ENCODE measurements around the gene ZNF516. TPM values are rescaled to one million over a fixed set of nuclear protein-coding genes. Genes with fewer than 3 reads are reported as not detected.
A peak's percentile ranks its signal among the peaks of the same experiment; 100 is the strongest.

Gene ZNF516
- total RNA-seq, 6 donors from 2014 or later: 21.9 to 44.3 (median 36.5) TPM

GRCh38 chr18:76354348-76354747 is 140.7 kb downstream of the ZNF516 start:
- Histone ChIP-seq H3K27me3 (no peaks in the 10 kb centered on the region), H3K9me3 (no peaks in the 10 kb centered on the region), H3K4me3 (no peak overlapping the region), H3K27ac (no peak overlapping the region), H3K4me1 (peaks cover 0 to 12% (median 0%) of the 10 kb centered on the region in 4 donors), H3K36me3 (peaks cover 0 to 15% (median 7%) of the 10 kb centered on the region in 4 donors)
- TF ChIP-seq POLR2AphosphoS5 (IDR thresholded peaks at IDR 0.05) (no peak), EP300 (IDR thresholded peaks at IDR 0.05) (no peak), POLR2A (IDR thresholded peaks at IDR 0.05) (no peak)
- TF ChIP-seq, protein P1, sequence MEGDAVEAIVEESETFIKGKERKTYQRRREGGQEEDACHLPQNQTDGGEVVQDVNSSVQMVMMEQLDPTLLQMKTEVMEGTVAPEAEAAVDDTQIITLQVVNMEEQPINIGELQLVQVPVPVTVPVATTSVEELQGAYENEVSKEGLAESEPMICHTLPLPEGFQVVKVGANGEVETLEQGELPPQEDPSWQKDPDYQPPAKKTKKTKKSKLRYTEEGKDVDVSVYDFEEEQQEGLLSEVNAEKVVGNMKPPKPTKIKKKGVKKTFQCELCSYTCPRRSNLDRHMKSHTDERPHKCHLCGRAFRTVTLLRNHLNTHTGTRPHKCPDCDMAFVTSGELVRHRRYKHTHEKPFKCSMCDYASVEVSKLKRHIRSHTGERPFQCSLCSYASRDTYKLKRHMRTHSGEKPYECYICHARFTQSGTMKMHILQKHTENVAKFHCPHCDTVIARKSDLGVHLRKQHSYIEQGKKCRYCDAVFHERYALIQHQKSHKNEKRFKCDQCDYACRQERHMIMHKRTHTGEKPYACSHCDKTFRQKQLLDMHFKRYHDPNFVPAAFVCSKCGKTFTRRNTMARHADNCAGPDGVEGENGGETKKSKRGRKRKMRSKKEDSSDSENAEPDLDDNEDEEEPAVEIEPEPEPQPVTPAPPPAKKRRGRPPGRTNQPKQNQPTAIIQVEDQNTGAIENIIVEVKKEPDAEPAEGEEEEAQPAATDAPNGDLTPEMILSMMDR (IDR thresholded peaks at IDR 0.05): no peak
- ATAC-seq (ENCODE audit: low FRiP score in 2 of 2): no peak
- WGBS, 2 donors: 33 to 43% methylated on average over 1 of the region's 1 CpG
- DNase-seq: no peak

DNA sequence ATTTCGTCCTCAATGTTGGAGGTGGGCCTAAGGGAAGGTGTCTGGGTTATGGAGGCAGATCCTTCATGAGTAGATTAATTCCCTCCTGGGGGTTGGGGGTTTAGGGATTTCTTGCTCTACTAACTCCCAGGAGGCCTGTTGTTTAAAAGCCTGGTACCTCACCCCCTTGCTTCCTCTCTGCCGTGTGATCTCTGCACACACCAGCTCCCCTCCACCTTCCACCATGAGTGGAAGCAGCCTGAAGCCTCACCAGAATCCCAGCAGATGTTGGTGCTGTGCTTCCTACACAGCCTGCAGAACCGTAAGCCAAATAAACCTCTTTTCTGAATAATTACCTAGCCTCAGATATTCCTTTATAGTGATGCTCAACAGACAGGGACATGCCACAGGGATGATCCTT is 141.5 kb downstream of the ZNF516 start:
- H3K4me3 ChIP-seq: no peak overlapping the region
- no peak for ATAC-seq (ENCODE audit: low FRiP score in 2 of 2)
- H3K36me3 ChIP-seq: peaks cover 0 to 13% (median 5%) of the 10 kb centered on the region in 4 donors
- WGBS, 2 donors: 93 to 95% methylated on average over 3 of the region's 3 CpGs
- H3K27me3 ChIP-seq: no peaks in the 10 kb centered on the region
- TF ChIP-seq EP300 (IDR thresholded peaks at IDR 0.05): no peak
- no peak for TF ChIP-seq POLR2AphosphoS5 (IDR thresholded peaks at IDR 0.05)
- no peak for TF ChIP-seq POLR2A (IDR thresholded peaks at IDR 0.05)
- TF ChIP-seq, protein P1 (IDR thresholded peaks at IDR 0.05): no peak
- no peak overlapping the region for H3K27ac ChIP-seq
- peaks cover 0 to 20% (median 5%) of the 10 kb centered on the region in 4 donors for H3K4me1 ChIP-seq
- H3K9me3 ChIP-seq: no peaks in the 10 kb centered on the region
- DNase-seq: no peak

- no peaks in the 10 kb centered on the region for H3K27me3 ChIP-seq
- DNase-seq: no peak
- peaks cover 0 to 10% (median 5%) of the 10 kb centered on the region in 4 donors for H3K36me3 ChIP-seq
- TF ChIP-seq POLR2AphosphoS5 (IDR thresholded peaks at IDR 0.05) (no peak), POLR2A (IDR thresholded peaks at IDR 0.05) (no peak), EP300 (IDR thresholded peaks at IDR 0.05) (no peak)
- TF ChIP-seq, protein P1 (IDR thresholded peaks at IDR 0.05): no peak
- no peak for ATAC-seq (ENCODE audit: low FRiP score in 2 of 2)
- H3K4me1 ChIP-seq: peaks cover 0 to 23% (median 10%) of the 10 kb centered on the region in 4 donors
- no peaks in the 10 kb centered on the region for H3K9me3 ChIP-seq
- WGBS, 2 donors: 93 to 94% methylated on average over 7 of the region's 7 CpGs
- no peak overlapping the region for H3K4me3 ChIP-seq
- H3K27ac ChIP-seq: no peak overlapping the region
Observed at GRCh38 chr18:76353046-76353445, 142.0 kb downstream of the ZNF516 start.

DNA sequence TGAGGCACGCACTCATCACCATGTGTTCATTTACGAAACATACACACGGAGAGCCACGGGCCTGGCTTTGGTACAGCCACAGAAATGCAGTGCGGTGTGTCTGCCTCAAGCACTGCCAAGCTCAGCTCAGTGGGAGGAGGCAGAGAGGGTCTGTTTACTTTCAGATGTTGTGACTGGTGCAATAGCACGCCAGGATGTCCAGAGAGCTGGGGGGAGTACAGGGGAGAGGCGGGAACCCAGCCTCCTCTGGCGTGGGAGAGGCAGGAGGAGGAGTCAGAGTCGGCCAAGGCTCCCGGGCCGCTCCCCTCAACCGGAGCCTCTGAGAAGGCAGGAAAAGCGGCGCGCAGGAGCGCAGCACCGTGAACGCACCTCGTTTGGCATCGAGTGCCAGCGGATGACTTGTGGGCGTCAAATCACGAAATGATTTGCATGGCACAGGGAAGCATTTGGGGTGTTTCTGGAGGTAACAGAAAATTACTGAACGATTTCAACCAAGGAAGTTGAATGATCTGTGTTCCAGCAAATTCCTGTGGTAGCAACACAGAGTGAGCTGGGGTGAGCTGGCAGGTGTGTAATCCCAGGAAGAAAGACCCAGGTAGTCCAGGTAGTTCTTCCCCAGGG is 143.0 kb downstream of the ZNF516 start:
- H3K4me3 ChIP-seq: peak overlapping the region in 2 of 4 donors; percentile 5 to 15
- ATAC-seq (ENCODE audit: low FRiP score in 2 of 2): peak; percentile 65 to 73

DNA sequence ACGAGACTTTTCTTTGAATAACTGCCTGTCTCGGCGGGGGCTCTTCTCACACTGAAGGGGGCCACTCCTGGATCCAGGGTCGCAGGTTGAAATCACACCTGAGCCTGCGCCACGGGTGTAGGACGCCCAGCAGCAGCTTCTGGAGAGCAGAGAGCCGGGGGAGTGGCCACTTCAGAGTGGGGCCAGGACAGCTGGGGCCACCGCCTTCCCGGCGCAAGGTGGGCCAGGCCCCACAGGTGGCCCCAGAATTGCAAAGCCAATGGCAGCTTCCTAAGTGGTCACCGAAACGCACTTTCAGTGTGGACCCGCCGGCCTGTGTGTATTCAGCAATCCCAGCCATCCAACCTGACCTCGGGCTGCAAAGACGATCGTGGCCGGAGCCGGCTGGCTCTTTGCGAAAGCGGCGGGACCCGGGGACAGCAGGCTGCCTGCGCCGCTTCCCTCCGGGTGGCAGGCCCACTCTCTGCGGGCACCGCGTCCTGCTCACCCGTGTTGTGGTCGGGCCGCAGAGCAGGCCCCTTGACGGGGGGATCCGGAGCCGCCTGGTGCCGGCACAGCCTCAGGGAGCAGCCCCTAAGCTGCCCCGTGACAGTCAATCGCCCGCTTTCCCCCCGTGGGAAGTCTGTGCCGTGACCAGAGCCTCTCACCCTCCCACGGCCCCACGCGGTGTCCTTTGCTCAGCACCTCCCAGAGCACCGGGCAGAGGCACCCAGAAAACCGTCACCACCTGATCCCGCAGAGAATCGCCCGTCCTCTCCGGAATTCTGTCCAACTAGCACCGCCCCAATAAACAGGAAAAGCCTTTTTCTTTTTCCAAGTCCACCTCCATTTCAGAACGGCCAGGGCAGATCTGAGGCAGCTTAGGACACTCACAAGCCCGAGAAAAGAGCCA is 144.7 kb downstream of the ZNF516 start:
- no peak for ATAC-seq (ENCODE audit: low FRiP score in 2 of 2)
- Histone ChIP-seq H3K36me3 (no peaks in the 10 kb centered on the region), H3K27ac (no peak overlapping the region), H3K27me3 (no peaks in the 10 kb centered on the region), H3K4me3 (no peak overlapping the region), H3K9me3 (no peaks in the 10 kb centered on the region), H3K4me1 (peaks cover 0 to 23% (median 11%) of the 10 kb centered on the region in 4 donors)
- peak in 1 of 2 donors; percentile 81 for DNase-seq
- 86 to 87% methylated on average over 44 to 53 of the region's 54 CpGs for WGBS, 2 donors
- TF ChIP-seq, protein P1 (IDR thresholded peaks at IDR 0.05): no peak
- TF ChIP-seq EP300 (IDR thresholded peaks at IDR 0.05): no peak
- TF ChIP-seq POLR2A (IDR thresholded peaks at IDR 0.05): no peak
- no peak for TF ChIP-seq POLR2AphosphoS5 (IDR thresholded peaks at IDR 0.05)

More for the DNA sequence above, 143.0 kb downstream of the ZNF516 start:
- H3K9me3 ChIP-seq: no peaks in the 10 kb centered on the region
- H3K4me1 ChIP-seq: peaks cover 0 to 23% (median 11%) of the 10 kb centered on the region in 4 donors
- H3K27ac ChIP-seq: no peak overlapping the region
- H3K27me3 ChIP-seq: no peaks in the 10 kb centered on the region
- TF ChIP-seq POLR2A (IDR thresholded peaks at IDR 0.05) (no peak), POLR2AphosphoS5 (IDR thresholded peaks at IDR 0.05) (peak in 1 of 2 donors; percentile 51)
- WGBS, 2 donors: 52 to 57% methylated on average over 24 of the region's 24 CpGs
- peaks cover 0 to 4% (median under 1%) of the 10 kb centered on the region in 4 donors for H3K36me3 ChIP-seq
- DNase-seq: peak; percentile 47 to 77
